GM03348 (cell line): Measurements from ENCODE around the gene LMX1B.
A peak's percentile ranks its signal among the peaks of the same experiment; 100 is the strongest.
"Not testable (repeated sequence)": the region's sequence is repeated elsewhere in the genome, so short reads cannot be mapped to it uniquely, and the experiment has no call there.

Experiments used
- DNase-seq: peaks from one replicate; pipeline ENCODE4 v3.0.0; 2012; ENCODE audit warnings: low spot score

The LMX1B gene

GRCh38 chr9:126697330-126697729, 83.6 kb downstream of the LMX1B start:
- no peak for DNase-seq

- DNase-seq: no peak
Observed at GRCh38 chr9:126698251-126698650, 84.5 kb downstream of the LMX1B start.

GRCh38 chr9:126698756-126699155, 85.0 kb downstream of the LMX1B start:
- no peak for DNase-seq

- DNase-seq: no peak
Observed at GRCh38 chr9:126699401-126699881, 85.7 kb downstream of the LMX1B start.

GRCh38 chr9:126700296-126700695, 86.6 kb downstream of the LMX1B start:
- DNase-seq: no peak

- no peak for DNase-seq
Observed at GRCh38 chr9:126700903-126701812, 87.4 kb downstream of the LMX1B start.

- DNase-seq: no peak
Observed at GRCh38 chr9:126701813-126702140, 88.0 kb downstream of the LMX1B start.

GRCh38 chr9:126702151-126703001, 88.6 kb downstream of the LMX1B start:
- DNase-seq: peak; percentile 66

- no peak for DNase-seq
Observed at GRCh38 chr9:126703002-126703865, 89.5 kb downstream of the LMX1B start.

GRCh38 chr9:126703866-126704156, 90.1 kb downstream of the LMX1B start:
- no peak for DNase-seq

- DNase-seq: peak; percentile 76
Observed at GRCh38 chr9:126704157-126704891, 90.6 kb downstream of the LMX1B start.

GRCh38 chr9:126704892-126705766, 91.4 kb downstream of the LMX1B start:
- DNase-seq: peak; percentile 88

GRCh38 chr9:126705767-126706697, 92.3 kb downstream of the LMX1B start:
- peak; percentile 76 for DNase-seq

- no peak for DNase-seq
Observed at GRCh38 chr9:126706698-126707053, 92.9 kb downstream of the LMX1B start.

- DNase-seq: no peak
Observed at GRCh38 chr9:126707083-126707482, 93.4 kb downstream of the LMX1B start.

- DNase-seq: not testable (repeated sequence)
Observed at GRCh38 chr9:126707712-126708111, 94.0 kb downstream of the LMX1B start.

GRCh38 chr9:126708178-126708577, 94.5 kb downstream of the LMX1B start:
- DNase-seq: no peak

- no peak for DNase-seq
Observed at GRCh38 chr9:126709241-126709640, 95.5 kb downstream of the LMX1B start.

GRCh38 chr9:126715382-126715781, 101.7 kb downstream of the LMX1B start:
- no peak for DNase-seq
